ENCODE data around the gene AHNAK2. TPM values are rescaled to one million over a fixed set of nuclear protein-coding genes. Genes with fewer than 3 reads are reported as not detected.

The AHNAK2 gene
- total RNA-seq, 6 donors from 2014 or later: 4.3 to 48.0 (median 12.9) TPM

DNA sequence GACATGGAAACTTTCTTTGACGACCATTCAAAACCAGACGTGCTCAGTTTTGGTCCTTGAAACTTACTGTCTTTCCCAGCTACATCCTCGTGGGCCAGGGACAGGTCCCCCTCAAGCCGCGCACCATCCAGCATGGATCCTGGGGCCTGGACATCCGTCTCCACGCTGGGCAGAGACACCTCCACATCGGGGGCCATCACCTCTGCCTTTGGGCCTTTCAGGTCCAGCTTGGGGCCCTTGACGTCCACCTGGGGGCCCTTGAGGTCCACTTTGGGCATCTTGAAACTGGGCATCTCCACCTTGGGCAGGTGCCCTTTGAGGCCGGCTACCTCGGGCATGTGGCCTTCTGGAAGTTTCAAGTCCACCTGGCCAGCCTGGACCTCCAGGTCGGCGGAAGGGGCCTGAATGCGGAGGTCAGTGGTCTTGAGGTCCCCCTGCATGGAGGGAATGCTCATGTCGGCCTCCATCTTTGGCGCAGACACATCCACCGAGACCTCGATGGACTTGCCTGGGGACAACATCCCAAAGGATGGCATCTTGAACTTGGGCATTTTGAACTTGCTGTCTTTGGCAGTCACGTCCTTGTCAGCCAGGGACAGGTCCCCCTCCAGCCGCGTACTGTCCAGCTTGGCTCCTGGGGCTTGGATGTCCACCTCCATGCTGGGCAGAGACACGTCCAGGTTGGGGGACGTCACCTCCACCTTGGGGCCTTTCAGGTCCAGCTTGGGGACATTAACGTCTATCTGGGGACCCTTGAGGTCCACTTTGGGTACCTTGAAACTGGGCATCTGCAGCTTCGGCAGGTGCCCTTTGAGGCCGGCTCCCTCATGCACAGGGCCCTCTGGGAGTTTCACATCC is 36.4 kb downstream of the AHNAK2 start:
- no peaks in the 10 kb centered on the region for H3K4me1 ChIP-seq
- WGBS, 2 donors: 90 to 91% methylated on average over 19 to 26 of the region's 26 CpGs
- no peak for TF ChIP-seq POLR2A (IDR thresholded peaks at IDR 0.05)
- TF ChIP-seq, protein P1, sequence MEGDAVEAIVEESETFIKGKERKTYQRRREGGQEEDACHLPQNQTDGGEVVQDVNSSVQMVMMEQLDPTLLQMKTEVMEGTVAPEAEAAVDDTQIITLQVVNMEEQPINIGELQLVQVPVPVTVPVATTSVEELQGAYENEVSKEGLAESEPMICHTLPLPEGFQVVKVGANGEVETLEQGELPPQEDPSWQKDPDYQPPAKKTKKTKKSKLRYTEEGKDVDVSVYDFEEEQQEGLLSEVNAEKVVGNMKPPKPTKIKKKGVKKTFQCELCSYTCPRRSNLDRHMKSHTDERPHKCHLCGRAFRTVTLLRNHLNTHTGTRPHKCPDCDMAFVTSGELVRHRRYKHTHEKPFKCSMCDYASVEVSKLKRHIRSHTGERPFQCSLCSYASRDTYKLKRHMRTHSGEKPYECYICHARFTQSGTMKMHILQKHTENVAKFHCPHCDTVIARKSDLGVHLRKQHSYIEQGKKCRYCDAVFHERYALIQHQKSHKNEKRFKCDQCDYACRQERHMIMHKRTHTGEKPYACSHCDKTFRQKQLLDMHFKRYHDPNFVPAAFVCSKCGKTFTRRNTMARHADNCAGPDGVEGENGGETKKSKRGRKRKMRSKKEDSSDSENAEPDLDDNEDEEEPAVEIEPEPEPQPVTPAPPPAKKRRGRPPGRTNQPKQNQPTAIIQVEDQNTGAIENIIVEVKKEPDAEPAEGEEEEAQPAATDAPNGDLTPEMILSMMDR (IDR thresholded peaks at IDR 0.05): no peak
- no peak for TF ChIP-seq POLR2AphosphoS5 (IDR thresholded peaks at IDR 0.05)
- no peak for TF ChIP-seq EP300 (IDR thresholded peaks at IDR 0.05)
- H3K36me3 ChIP-seq: no peaks in the 10 kb centered on the region
- DNase-seq (peak in 1 of 2 donors; percentile 41), ATAC-seq (ENCODE audit: low FRiP score in 2 of 2) (no peak)
- H3K4me3 ChIP-seq: no peak overlapping the region
- H3K27ac ChIP-seq: no peak overlapping the region
- H3K9me3 ChIP-seq: no peaks in the 10 kb centered on the region
- H3K27me3 ChIP-seq: no peaks in the 10 kb centered on the region

GRCh38 chr14:104940526-104941150 is 37.5 kb downstream of the AHNAK2 start:
- Histone ChIP-seq H3K4me1 (no peaks in the 10 kb centered on the region), H3K4me3 (no peak overlapping the region), H3K27ac (no peak overlapping the region), H3K36me3 (no peaks in the 10 kb centered on the region), H3K9me3 (no peaks in the 10 kb centered on the region), H3K27me3 (no peaks in the 10 kb centered on the region)
- no peak for TF ChIP-seq POLR2AphosphoS5 (IDR thresholded peaks at IDR 0.05)
- TF ChIP-seq POLR2A (IDR thresholded peaks at IDR 0.05): no peak
- no peak for TF ChIP-seq EP300 (IDR thresholded peaks at IDR 0.05)
- TF ChIP-seq, protein P1 (IDR thresholded peaks at IDR 0.05): no peak
- no peak for ATAC-seq (ENCODE audit: low FRiP score in 2 of 2)
- WGBS, 2 donors: 81 to 85% methylated on average over 3 of the region's 3 CpGs
- no peak for DNase-seq

DNA sequence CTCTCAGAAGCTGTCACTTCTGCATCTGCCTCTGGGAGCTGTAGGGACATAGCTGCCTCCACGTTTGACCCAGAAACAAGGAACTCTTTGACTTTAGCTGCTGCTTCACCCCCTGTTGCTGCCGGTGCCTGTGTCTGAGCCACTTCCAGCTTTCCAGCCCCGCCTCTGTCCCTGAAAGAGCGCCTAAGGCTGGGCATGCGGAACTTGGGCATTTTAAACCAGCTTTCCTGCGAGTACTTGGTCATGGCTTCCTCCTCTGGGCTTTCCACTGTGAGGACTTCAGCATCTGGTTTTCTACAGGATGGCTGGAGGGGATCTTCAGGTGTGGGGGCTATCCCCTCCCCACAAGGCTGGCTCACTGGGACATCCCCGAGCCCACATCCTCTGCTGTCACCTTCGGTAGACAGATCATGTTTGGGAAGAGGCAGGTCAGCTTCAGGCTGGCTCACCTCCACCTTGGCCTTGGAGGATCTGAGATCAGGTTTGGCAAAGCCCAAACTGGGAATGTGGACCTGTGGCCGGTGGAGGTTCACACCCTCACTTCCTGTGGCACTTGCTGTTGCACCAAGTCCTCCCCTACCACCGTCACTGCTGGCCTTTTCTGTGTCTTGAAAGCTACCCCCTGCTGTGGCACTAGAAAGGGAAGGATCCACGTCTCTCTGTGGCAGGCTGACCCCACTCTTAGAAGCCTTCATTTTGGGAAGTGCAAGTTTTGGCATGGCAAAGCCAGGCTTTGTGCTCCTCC is 38.3 kb downstream of the AHNAK2 start:
- DNase-seq: no peak

DNA sequence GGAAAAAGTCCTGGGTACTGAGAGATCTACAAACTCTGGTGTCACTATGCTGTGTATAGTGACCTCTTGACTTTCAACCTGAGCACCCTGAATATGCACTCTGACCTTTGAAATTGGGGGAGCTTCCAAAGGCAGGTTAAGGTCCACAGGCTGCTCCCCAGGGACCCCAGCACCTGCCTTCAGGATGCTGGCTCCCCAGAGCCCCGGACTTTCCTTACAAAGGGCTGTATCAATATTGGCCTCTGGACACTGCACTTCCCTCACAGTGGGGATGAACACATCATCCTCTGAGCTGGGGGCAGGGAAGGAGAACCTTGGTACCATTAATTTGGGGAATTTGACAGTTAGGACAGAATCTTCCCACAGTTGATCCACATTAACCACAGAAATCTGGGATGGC is 39.2 kb downstream of the AHNAK2 start:
- ATAC-seq (ENCODE audit: low FRiP score in 2 of 2) (no peak), DNase-seq (no peak)

More for the DNA sequence above, 38.3 kb downstream of the AHNAK2 start:
- no peaks in the 10 kb centered on the region for H3K4me1 ChIP-seq
- no peak for ATAC-seq (ENCODE audit: low FRiP score in 2 of 2)
- H3K27ac ChIP-seq: no peak overlapping the region
- H3K27me3 ChIP-seq: no peaks in the 10 kb centered on the region
- H3K9me3 ChIP-seq: no peaks in the 10 kb centered on the region
- WGBS, 2 donors: 44 to 65% methylated on average over 5 to 11 of the region's 11 CpGs
- no peak overlapping the region for H3K4me3 ChIP-seq
- no peak for TF ChIP-seq EP300 (IDR thresholded peaks at IDR 0.05)
- H3K36me3 ChIP-seq: no peaks in the 10 kb centered on the region

GRCh38 chr14:104938436-104938835 is 39.7 kb downstream of the AHNAK2 start:
- Histone ChIP-seq H3K27me3 (no peaks in the 10 kb centered on the region), H3K4me1 (peaks cover 0 to 8% (median under 1%) of the 10 kb centered on the region in 4 donors), H3K4me3 (no peak overlapping the region), H3K27ac (no peak overlapping the region), H3K9me3 (no peaks in the 10 kb centered on the region), H3K36me3 (no peaks in the 10 kb centered on the region)
- TF ChIP-seq POLR2AphosphoS5 (IDR thresholded peaks at IDR 0.05) (no peak), EP300 (IDR thresholded peaks at IDR 0.05) (no peak), POLR2A (IDR thresholded peaks at IDR 0.05) (no peak)
- TF ChIP-seq, protein P1 (IDR thresholded peaks at IDR 0.05): no peak
- DNase-seq (no peak), ATAC-seq (ENCODE audit: low FRiP score in 2 of 2) (no peak)
- 56 to 57% methylated on average over 2 of the region's 2 CpGs for WGBS, 2 donors

More for the DNA sequence above, 39.2 kb downstream of the AHNAK2 start:
- no peak overlapping the region for H3K27ac ChIP-seq
- no peaks in the 10 kb centered on the region for H3K9me3 ChIP-seq
- TF ChIP-seq EP300 (IDR thresholded peaks at IDR 0.05) (no peak), POLR2AphosphoS5 (IDR thresholded peaks at IDR 0.05) (no peak)
- no peaks in the 10 kb centered on the region for H3K27me3 ChIP-seq
- H3K4me1 ChIP-seq: peaks cover 0 to 3% (median 0%) of the 10 kb centered on the region in 4 donors
- no peaks in the 10 kb centered on the region for H3K36me3 ChIP-seq
- H3K4me3 ChIP-seq: no peak overlapping the region
- 65 to 80% methylated on average over 1 of the region's 1 CpG for WGBS, 2 donors

Measured in upper lobe of left lung (tissue), 6 donors.